GM18505 (cell line): ENCODE measurements around the gene C13orf46.

ENCODE experiments used
- ATAC-seq: cut with Tn5 transposase; IDR thresholded peaks from one replicate; pipeline ENCODE4 v1.9.1; 2021; ENCODE audit not compliant: unreplicated experiment
- POLR2A ChIP-seq: IDR thresholded peaks from 4 replicates; pipeline ENCODE4 v1.6.1; 2011; ENCODE audit warnings: borderline replicate concordance; ENCODE audit not compliant: insufficient read depth, insufficient read length; ENCODE audit errors: extremely low read depth

The C13orf46 gene

GRCh38 chr13:113965968-113966884, 7.7 kb downstream of the C13orf46 start:
- TF ChIP-seq POLR2A: no peak
- ATAC-seq: no peak

GRCh38 chr13:113965383-113965874, 8.4 kb downstream of the C13orf46 start:
- TF ChIP-seq POLR2A: no peak
- no peak for ATAC-seq

GRCh38 chr13:113964251-113964995, 9.5 kb downstream of the C13orf46 start:
- no peak for TF ChIP-seq POLR2A
- ATAC-seq: no peak

- TF ChIP-seq POLR2A: no peak
- ATAC-seq: no peak
These were observed 10.5 kb downstream of the C13orf46 start for GRCh38 chr13:113963376-113963775.

- no peak for TF ChIP-seq POLR2A
- no peak for ATAC-seq
These were observed 10.9 kb downstream of the C13orf46 start for GRCh38 chr13:113962975-113963374.

- TF ChIP-seq POLR2A: no peak
- ATAC-seq: no peak
These were observed 11.5 kb downstream of the C13orf46 start for GRCh38 chr13:113962386-113962785.

- TF ChIP-seq POLR2A: no peak
- ATAC-seq: no peak
These were observed 13.5 kb downstream of the C13orf46 start for GRCh38 chr13:113960276-113960948.

- ATAC-seq: no peak
- no peak for TF ChIP-seq POLR2A
These were observed 14.7 kb downstream of the C13orf46 start for GRCh38 chr13:113959198-113959597.

GRCh38 chr13:113958373-113958772, 15.5 kb downstream of the C13orf46 start:
- no peak for ATAC-seq

GRCh38 chr13:113956571-113956970, 17.3 kb downstream of the C13orf46 start:
- no peak for ATAC-seq
- TF ChIP-seq POLR2A: no peak

More at GRCh38 chr13:113958373-113958772, 15.5 kb downstream of the C13orf46 start:
- no peak for TF ChIP-seq POLR2A

GRCh38 chr13:113955691-113956090, 18.2 kb downstream of the C13orf46 start:
- no peak for TF ChIP-seq POLR2A
- ATAC-seq: no peak

GRCh38 chr13:113955235-113955634, 18.6 kb downstream of the C13orf46 start:
- no peak for ATAC-seq
- no peak for TF ChIP-seq POLR2A
